ENCODE results near the gene RDH11. TPM values are rescaled to one million over a fixed set of nuclear protein-coding genes. Genes with fewer than 3 reads are reported as not detected.

Gene RDH11
- total RNA-seq = 73.8 and 94.1 TPM in 2 replicates

GRCh38 chr14:67695394-67695949, at the start of gene RDH11:
Gene RDH11, minus strand, starts transcription at chr14:67695764. Its CDS starts 61 bp downstream, at chr14:67695703.

GRCh38 chr14:67701492-67701891, 5.9 kb upstream of the RDH11 start, which contains the start of gene RDH12:
Gene RDH12, plus strand, starts transcription at chr14:67701886. Its CDS starts 20,757 bp downstream, at chr14:67722643.

GRCh38 chr14:67674480-67675218, 20.9 kb downstream of the RDH11 start, which contains the start of gene VTI1B:
Gene VTI1B, minus strand, starts transcription at chr14:67674632. Its CDS starts 143 bp downstream, at chr14:67674489.

Small RNAs within 50 kb of the gene (small RNA-seq; reads per million reads assigned to genes)
- not detected for gene AL049779.3
- gene RN7SL369P = not detected
- not detected for gene RNA5SP386

Other genes with a start within 250 kb of the RDH11 start
- gene TMEM229B, start 207.0 kb downstream of the RDH11 start, total RNA-seq = under 0.01 TPM in 2 replicates
- gene PLEKHH1, start 162.5 kb downstream of the RDH11 start, total RNA-seq = 0.10 and 0.33 TPM in 2 replicates
- gene PIGH, start 95.5 kb downstream of the RDH11 start, total RNA-seq = 9.2 and 10.8 TPM in 2 replicates
- gene ARG2, start 75.8 kb downstream of the RDH11 start, total RNA-seq = 18.5 and 20.6 TPM in 2 replicates
- 50.0 and 54.2 TPM in 2 replicates for gene VTI1B, start 21.1 kb downstream of the RDH11 start, total RNA-seq
- gene RDH12, start 6.1 kb upstream of the RDH11 start, total RNA-seq = not detected in 2 replicates
- 32.2 and 34.0 TPM in 2 replicates for gene ZFYVE26, start 120.8 kb upstream of the RDH11 start, total RNA-seq
- gene RAD51B, start 124.0 kb upstream of the RDH11 start, total RNA-seq = 9.1 and 13.2 TPM in 2 replicates

Measured in vein endothelial cell (primary cell).